Astrocyte of the cerebellum (primary cell): Measurements from ENCODE around the gene PDCD1LG2.
"Not testable (repeated sequence)": the region's sequence is repeated elsewhere in the genome, so short reads cannot be mapped to it uniquely, and the experiment has no call there.

Source experiments
- DNase-seq: peaks from one replicate; pipeline ENCODE4 v3.0.0-alpha.2; 2011; ENCODE audit warnings: low read depth
- H3K4me3 ChIP-seq: 2 replicates; pipeline ENCODE4 v1.5.1; 2011; ENCODE audit warnings: mild to moderate bottlenecking, low read depth, low read length, moderate library complexity
- in situ Hi-C: cut with HindIII; loops from 2 replicates; pipeline ENCODE4 v1.10.0; 2017; ENCODE audit warnings: low sequenced_read_pairs
- TF ChIP-seq, protein P1 (sequence below): IDR thresholded peaks from 2 replicates; pipeline ENCODE4 v1.5.1; 2012; ENCODE audit warnings: low read length, low read depth, moderate library complexity, mild to moderate bottlenecking; ENCODE audit errors: missing control alignments

The PDCD1LG2 gene

DNA sequence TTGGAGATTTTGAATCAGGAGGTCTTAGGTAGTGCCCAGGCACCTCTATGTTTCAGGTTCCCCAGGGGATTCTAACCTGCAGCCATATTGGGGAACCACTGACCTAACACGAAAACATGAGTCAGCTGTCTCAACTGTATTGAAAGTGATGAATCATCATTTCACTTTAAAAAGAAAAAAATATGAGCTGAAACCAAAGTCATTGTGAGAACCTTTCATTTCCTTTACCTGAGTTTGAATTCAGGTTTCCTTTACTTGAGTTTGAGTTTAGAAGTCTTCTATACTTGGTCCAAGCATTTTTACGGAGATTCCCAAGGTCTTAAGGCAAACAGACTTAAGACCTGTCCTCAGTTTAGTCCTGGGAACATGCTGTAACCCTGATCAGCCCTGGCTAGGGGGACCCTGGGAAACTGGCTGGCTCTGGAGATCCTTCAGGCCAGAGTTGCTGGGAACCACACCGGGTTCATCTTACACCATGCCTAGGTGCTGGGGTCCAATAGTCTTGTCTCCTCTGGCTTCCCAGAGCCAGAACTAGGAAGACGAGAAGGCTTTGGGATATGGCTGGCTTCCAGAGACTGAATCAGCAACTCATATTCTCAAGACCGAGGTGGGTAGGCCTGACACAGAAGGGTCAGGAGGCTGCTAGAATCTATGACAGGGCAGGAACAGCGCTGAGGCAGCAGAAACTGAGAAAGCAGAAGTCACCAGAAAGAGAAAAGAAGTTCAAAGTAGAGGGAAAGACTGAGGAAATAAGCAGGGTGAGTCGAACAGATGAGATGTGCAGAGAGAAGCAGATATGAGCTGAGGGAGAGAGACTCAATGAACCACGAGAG lies 16.4 kb upstream of the PDCD1LG2 start:
- in situ Hi-C loops, result no loop called here
- H3K4me3 ChIP-seq, result no peak overlapping the region
- TF ChIP-seq, protein P1, sequence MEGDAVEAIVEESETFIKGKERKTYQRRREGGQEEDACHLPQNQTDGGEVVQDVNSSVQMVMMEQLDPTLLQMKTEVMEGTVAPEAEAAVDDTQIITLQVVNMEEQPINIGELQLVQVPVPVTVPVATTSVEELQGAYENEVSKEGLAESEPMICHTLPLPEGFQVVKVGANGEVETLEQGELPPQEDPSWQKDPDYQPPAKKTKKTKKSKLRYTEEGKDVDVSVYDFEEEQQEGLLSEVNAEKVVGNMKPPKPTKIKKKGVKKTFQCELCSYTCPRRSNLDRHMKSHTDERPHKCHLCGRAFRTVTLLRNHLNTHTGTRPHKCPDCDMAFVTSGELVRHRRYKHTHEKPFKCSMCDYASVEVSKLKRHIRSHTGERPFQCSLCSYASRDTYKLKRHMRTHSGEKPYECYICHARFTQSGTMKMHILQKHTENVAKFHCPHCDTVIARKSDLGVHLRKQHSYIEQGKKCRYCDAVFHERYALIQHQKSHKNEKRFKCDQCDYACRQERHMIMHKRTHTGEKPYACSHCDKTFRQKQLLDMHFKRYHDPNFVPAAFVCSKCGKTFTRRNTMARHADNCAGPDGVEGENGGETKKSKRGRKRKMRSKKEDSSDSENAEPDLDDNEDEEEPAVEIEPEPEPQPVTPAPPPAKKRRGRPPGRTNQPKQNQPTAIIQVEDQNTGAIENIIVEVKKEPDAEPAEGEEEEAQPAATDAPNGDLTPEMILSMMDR, result no peak
- DNase-seq, result no peak

- DNase-seq, in situ Hi-C loops, H3K4me3 ChIP-seq: not testable (repeated sequence)
Observed at GRCh38 chr9:5494765-5495164, 15.6 kb upstream of the PDCD1LG2 start.

- DNase-seq, result no peak
- in situ Hi-C loops, result no loop called here
- TF ChIP-seq, protein P1, result no peak
- no peak overlapping the region for H3K4me3 ChIP-seq
Observed at GRCh38 chr9:5499157-5499556, 11.2 kb upstream of the PDCD1LG2 start.

GRCh38 chr9:5499889-5500398 lies 10.4 kb upstream of the PDCD1LG2 start:
- TF ChIP-seq, protein P1, result no peak
- no peak for DNase-seq
- in situ Hi-C loops, result no loop called here
- H3K4me3 ChIP-seq, result no peak overlapping the region

DNA sequence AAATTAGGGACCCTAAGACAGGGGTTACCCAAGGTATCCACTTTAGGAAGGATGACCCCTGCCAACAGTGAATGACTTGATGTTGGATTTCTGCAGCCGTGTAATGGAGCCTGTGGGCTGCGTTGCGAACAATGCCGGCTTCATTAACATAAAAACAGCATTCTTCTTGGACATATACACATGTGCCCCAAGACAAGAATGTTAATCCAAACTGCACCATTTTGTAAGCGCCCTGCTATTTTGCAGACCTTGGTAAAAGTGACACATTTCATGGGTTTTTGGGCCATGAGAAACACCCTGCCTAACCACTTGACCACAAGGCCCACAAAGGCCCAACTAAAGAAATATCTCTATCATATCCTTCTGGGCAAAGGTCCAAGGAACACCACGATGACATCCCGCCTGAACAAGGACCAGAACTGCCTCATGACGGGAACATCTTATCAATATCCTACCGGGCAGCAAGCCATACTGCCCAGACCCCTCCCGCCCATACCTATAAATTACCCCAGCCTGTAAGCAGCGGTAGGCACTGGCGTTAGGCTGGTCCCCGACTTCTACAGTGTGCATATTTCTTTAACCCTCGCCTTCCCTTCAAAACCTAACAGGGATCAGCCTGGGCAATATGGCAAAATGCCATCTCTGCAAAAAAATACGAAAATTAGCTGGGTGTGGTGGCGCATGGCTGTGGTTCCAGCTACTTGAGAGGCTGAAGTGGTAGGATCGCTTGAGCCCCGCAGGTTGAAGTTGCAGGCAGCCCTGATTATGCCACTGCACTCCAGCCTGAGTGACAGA lies 9.7 kb upstream of the PDCD1LG2 start:
- DNase-seq, result peak; percentile 52
- in situ Hi-C loops, result no loop called here
- TF ChIP-seq, protein P1, result no peak
- H3K4me3 ChIP-seq, result no peak overlapping the region

- in situ Hi-C loops, result no loop called here
Observed at GRCh38 chr9:5502553-5502952, 7.8 kb upstream of the PDCD1LG2 start.

More at GRCh38 chr9:5502553-5502952, 7.8 kb upstream of the PDCD1LG2 start:
- TF ChIP-seq, protein P1, result no peak
- no peak overlapping the region for H3K4me3 ChIP-seq
- no peak for DNase-seq
